G401.6 (cell line): ENCODE measurements around the gene VWCE.

Experiments
- FAIRE-seq: peaks from 2 replicates; lab custom pipeline; 2012; peaks lifted over from hg19 to GRCh38; lab: Jason Lieb, UNC

The VWCE gene

GRCh38 chr11:61294717-61295595, at the start of gene VWCE:
TSS of gene VWCE (minus strand) at chr11:61295316. CDS start at chr11:61295037, 279 bp downstream.
- no peak for FAIRE-seq

- FAIRE-seq = no peak
These were observed 49.0 kb upstream of the VWCE start for GRCh38 chr11:61343792-61344745.

GRCh38 chr11:61342207-61342803, 47.2 kb upstream of the VWCE start:
- FAIRE-seq = no peak

- no peak for FAIRE-seq
These were observed 46.6 kb upstream of the VWCE start for GRCh38 chr11:61341706-61342105.

- no peak for FAIRE-seq
These were observed 45.9 kb upstream of the VWCE start for GRCh38 chr11:61340979-61341378.

- FAIRE-seq = no peak
These were observed 44.4 kb upstream of the VWCE start for GRCh38 chr11:61339490-61339878.

GRCh38 chr11:61338783-61339489, 43.8 kb upstream of the VWCE start:
- FAIRE-seq = no peak

GRCh38 chr11:61337706-61338470, 42.8 kb upstream of the VWCE start:
- FAIRE-seq = no peak

- FAIRE-seq = no peak
These were observed 41.2 kb upstream of the VWCE start for GRCh38 chr11:61336171-61336935.

GRCh38 chr11:61335355-61335710, 40.2 kb upstream of the VWCE start:
- no peak for FAIRE-seq

- FAIRE-seq = no peak
These were observed 39.6 kb upstream of the VWCE start for GRCh38 chr11:61334434-61335354.

GRCh38 chr11:61333550-61334433, 38.7 kb upstream of the VWCE start:
- FAIRE-seq = no peak

- peak; percentile 63 for FAIRE-seq
These were observed 37.9 kb upstream of the VWCE start, which contains the start of the genes DDB1 and TKFC for GRCh38 chr11:61332797-61333549. TSS of gene DDB1 (minus strand) at chr11:61333105. CDS start at chr11:61332968, 137 bp downstream. TSS of gene TKFC (plus strand) at chr11:61333228. CDS start at chr11:61334729, 1,501 bp downstream.

GRCh38 chr11:61332281-61332796, 37.2 kb upstream of the VWCE start:
- FAIRE-seq = no peak

- no peak for FAIRE-seq
These were observed 36.5 kb upstream of the VWCE start for GRCh38 chr11:61331651-61332050.

GRCh38 chr11:61329871-61330270, 34.8 kb upstream of the VWCE start:
- FAIRE-seq = no peak

GRCh38 chr11:61328351-61328750, 33.2 kb upstream of the VWCE start:
- no peak for FAIRE-seq
